ENCODE data around the gene RCCD1. TPM values are rescaled to one million over a fixed set of nuclear protein-coding genes. Genes with fewer than 3 reads are reported as not detected.

The RCCD1 gene
- total and polyA plus RNA-seq, 9 of the 15 experiments (the other 6 are each of a cell fraction or from before 2014, with no cell fraction given), result 11.1 to 51.4 (median 24.7) TPM

GRCh38 chr15:90929246-90930019 is 25.3 kb upstream of the RCCD1 start (continued):
- TF ChIP-seq ZNF253 (CRISPR knock-in tag; conservative IDR thresholded peaks at IDR 0.05) (no peak), SP2 (IDR thresholded peaks at IDR 0.05; ENCODE audit: extremely low read depth, low read depth, low read length, poor library complexity, severe bottlenecking) (no peak), TAF1 (IDR thresholded peaks at IDR 0.05; ENCODE audit: control insufficient read depth, extremely low read depth, insufficient read depth, low read length, severe bottlenecking) (no peak), TCF7L2 (IDR thresholded peaks at IDR 0.05; ENCODE audit: low read depth, low read length) (no peak), ZNF3 (CRISPR knock-in tag; IDR thresholded peaks at IDR 0.05) (no peak), ZNF830 (CRISPR knock-in tag; IDR thresholded peaks at IDR 0.05) (no peak), SFPQ (IDR thresholded peaks at IDR 0.05; ENCODE audit: low read depth, low read length) (no peak), SNAPC5 (CRISPR knock-in tag; IDR thresholded peaks at IDR 0.05) (no peak), KDM1A (IDR thresholded peaks at IDR 0.05) (no peak), CCNT2 (IDR thresholded peaks at IDR 0.05; ENCODE audit: borderline replicate concordance, extremely low read depth, insufficient read length, low read depth, low read length) (no peak), ZNF165 (CRISPR knock-in tag; IDR thresholded peaks at IDR 0.05; ENCODE audit: borderline replicate concordance) (no peak), DPF2 (IDR thresholded peaks at IDR 0.05) (no peak), ZNF436 (CRISPR knock-in tag; IDR thresholded peaks at IDR 0.05) (0 out of 2 replicates have a peak, but pooled peaks have one; percentile 38), SPI1 (IDR thresholded peaks at IDR 0.05; ENCODE audit: borderline replicate concordance, low read depth, low read length) (no peak)
- TF ChIP-seq, protein P1, sequence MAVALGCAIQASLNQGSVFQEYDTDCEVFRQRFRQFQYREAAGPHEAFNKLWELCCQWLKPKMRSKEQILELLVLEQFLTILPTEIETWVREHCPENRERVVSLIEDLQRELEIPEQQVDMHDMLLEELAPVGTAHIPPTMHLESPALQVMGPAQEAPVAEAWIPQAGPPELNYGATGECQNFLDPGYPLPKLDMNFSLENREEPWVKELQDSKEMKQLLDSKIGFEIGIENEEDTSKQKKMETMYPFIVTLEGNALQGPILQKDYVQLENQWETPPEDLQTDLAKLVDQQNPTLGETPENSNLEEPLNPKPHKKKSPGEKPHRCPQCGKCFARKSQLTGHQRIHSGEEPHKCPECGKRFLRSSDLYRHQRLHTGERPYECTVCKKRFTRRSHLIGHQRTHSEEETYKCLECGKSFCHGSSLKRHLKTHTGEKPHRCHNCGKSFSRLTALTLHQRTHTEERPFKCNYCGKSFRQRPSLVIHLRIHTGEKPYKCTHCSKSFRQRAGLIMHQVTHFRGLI (CRISPR knock-in tag; IDR thresholded peaks at IDR 0.05), result no peak
- TF ChIP-seq, protein P2, sequence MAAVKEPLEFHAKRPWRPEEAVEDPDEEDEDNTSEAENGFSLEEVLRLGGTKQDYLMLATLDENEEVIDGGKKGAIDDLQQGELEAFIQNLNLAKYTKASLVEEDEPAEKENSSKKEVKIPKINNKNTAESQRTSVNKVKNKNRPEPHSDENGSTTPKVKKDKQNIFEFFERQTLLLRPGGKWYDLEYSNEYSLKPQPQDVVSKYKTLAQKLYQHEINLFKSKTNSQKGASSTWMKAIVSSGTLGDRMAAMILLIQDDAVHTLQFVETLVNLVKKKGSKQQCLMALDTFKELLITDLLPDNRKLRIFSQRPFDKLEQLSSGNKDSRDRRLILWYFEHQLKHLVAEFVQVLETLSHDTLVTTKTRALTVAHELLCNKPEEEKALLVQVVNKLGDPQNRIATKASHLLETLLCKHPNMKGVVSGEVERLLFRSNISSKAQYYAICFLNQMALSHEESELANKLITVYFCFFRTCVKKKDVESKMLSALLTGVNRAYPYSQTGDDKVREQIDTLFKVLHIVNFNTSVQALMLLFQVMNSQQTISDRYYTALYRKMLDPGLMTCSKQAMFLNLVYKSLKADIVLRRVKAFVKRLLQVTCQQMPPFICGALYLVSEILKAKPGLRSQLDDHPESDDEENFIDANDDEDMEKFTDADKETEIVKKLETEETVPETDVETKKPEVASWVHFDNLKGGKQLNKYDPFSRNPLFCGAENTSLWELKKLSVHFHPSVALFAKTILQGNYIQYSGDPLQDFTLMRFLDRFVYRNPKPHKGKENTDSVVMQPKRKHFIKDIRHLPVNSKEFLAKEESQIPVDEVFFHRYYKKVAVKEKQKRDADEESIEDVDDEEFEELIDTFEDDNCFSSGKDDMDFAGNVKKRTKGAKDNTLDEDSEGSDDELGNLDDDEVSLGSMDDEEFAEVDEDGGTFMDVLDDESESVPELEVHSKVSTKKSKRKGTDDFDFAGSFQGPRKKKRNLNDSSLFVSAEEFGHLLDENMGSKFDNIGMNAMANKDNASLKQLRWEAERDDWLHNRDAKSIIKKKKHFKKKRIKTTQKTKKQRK (IDR thresholded peaks at IDR 0.05; ENCODE audit: borderline replicate concordance, low read depth, low read length), result no peak
- TF ChIP-seq, protein P3, sequence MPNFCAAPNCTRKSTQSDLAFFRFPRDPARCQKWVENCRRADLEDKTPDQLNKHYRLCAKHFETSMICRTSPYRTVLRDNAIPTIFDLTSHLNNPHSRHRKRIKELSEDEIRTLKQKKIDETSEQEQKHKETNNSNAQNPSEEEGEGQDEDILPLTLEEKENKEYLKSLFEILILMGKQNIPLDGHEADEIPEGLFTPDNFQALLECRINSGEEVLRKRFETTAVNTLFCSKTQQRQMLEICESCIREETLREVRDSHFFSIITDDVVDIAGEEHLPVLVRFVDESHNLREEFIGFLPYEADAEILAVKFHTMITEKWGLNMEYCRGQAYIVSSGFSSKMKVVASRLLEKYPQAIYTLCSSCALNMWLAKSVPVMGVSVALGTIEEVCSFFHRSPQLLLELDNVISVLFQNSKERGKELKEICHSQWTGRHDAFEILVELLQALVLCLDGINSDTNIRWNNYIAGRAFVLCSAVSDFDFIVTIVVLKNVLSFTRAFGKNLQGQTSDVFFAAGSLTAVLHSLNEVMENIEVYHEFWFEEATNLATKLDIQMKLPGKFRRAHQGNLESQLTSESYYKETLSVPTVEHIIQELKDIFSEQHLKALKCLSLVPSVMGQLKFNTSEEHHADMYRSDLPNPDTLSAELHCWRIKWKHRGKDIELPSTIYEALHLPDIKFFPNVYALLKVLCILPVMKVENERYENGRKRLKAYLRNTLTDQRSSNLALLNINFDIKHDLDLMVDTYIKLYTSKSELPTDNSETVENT (CRISPR knock-in tag; IDR thresholded peaks at IDR 0.05), result no peak

All from K562 (cell line).